SK-N-SH (cell line): ENCODE data around the gene IP6K1. TPM values are rescaled to one million over a fixed set of nuclear protein-coding genes. Genes with fewer than 3 reads are reported as not detected.

ENCODE experiments used
- CTCF ChIA-PET: fragments of 300-600, 350-600 bp; formaldehyde crosslinking; extraction: SDS; loops from one replicate; lab custom pipeline; 2021; lab: Yijun Ruan, JAX
- POLR2A ChIA-PET: fragments of 350-600 bp; sonication (Branson Sonifier 250); formaldehyde crosslinking; extraction: SDS; loops from one replicate; lab custom pipeline; 2020; ENCODE audit warnings: antibody characterized with exemption, inconsistent platforms; lab: Yijun Ruan, JAX
- DNase-seq: peaks from one replicate; pipeline ENCODE4 v3.0.0; 2012
- H2AFZ ChIP-seq: fragments of 200-600 bp; sonication (generic); 2 replicates; pipeline ENCODE4 v1.8.1; 2016; ENCODE audit warnings: antibody characterized with exemption, mild to moderate bottlenecking, low read depth
- H3F3A ChIP-seq: fragments of 200-600 bp; sonication (generic); replicated peaks from 2 replicates; pipeline ENCODE3; 2016; ENCODE audit warnings: antibody characterized with exemption, mild to moderate bottlenecking; ENCODE audit not compliant: insufficient read depth
- H3K27ac ChIP-seq, 2 experiments: fragments of 200-500 bp in 1 of 2; fragments of 200-600 bp in 1 of 2; sonication (Bioruptor generic) in 1 of 2; sonication (generic), shearing (Covaris generic) in 1 of 2; 2 replicates each; pipeline versions ENCODE4 v1.5.1 to v1.6.1; 2014 to 2016; ENCODE audit warnings: low read depth in 2 of 2, inconsistent platforms in 1 of 2, low read length in 1 of 2, mild to moderate bottlenecking in 1 of 2, mixed read lengths in 1 of 2
- H3K27me3 ChIP-seq: fragments of 200-600 bp; sonication (generic), shearing (Covaris generic); 2 replicates; pipeline ENCODE4 v1.6.1; 2016; ENCODE audit warnings: mixed run types; ENCODE audit not compliant: insufficient read depth
- H3K36me3 ChIP-seq, 2 experiments: fragments of 200-500 bp in 1 of 2; fragments of 200-600 bp in 1 of 2; sonication (Bioruptor generic) in 1 of 2; sonication (generic) in 1 of 2; replicated peaks in 1 of 2; 2 replicates each; pipeline versions ENCODE3 to v1.5.1; 2014 to 2016; ENCODE audit warnings: low read length in 1 of 2, mild to moderate bottlenecking in 1 of 2; ENCODE audit not compliant: insufficient read depth in 2 of 2, control insufficient read depth in 1 of 2
- H3K4me1 ChIP-seq, 2 experiments: fragments of 200-500 bp in 1 of 2; fragments of 200-600 bp in 1 of 2; sonication (Bioruptor generic) in 1 of 2; sonication (generic), shearing (Covaris generic) in 1 of 2; 2 replicates each; pipeline versions ENCODE4 v1.5.1 to v1.6.1; 2014 to 2016; ENCODE audit warnings: low read depth in 1 of 2, low read length in 1 of 2, mixed run types in 1 of 2; ENCODE audit not compliant: insufficient read depth in 2 of 2, control insufficient read depth in 1 of 2
- H3K4me2 ChIP-seq: fragments of 200-600 bp; sonication (generic), shearing (Covaris generic); 2 replicates; pipeline ENCODE4 v1.6.1; 2017; ENCODE audit warnings: mixed run types
- H3K4me3 ChIP-seq, 2 experiments: fragments of 200-500 bp in 1 of 2; fragments of 200-600 bp in 1 of 2; sonication (Bioruptor generic) in 1 of 2; sonication (generic), shearing (Covaris generic) in 1 of 2; 2 replicates each; pipeline versions ENCODE4 v1.5.1 to v1.8.1; 2014 to 2016; ENCODE audit warnings: low read depth in 2 of 2, inconsistent platforms in 1 of 2, low read length in 1 of 2, mild to moderate bottlenecking in 1 of 2, mixed read lengths in 1 of 2, moderate library complexity in 1 of 2
- H3K79me2 ChIP-seq: fragments of 200-600 bp; sonication (generic); 2 replicates; pipeline ENCODE4 v1.8.1; 2017; ENCODE audit warnings: mild to moderate bottlenecking; ENCODE audit not compliant: insufficient read depth
- H3K9ac ChIP-seq: fragments of 200-600 bp; sonication (generic); 2 replicates; pipeline ENCODE4 v1.6.1; 2017; ENCODE audit warnings: mixed run types
- H3K9me2 ChIP-seq: fragments of 200-600 bp; sonication (generic); 2 replicates; pipeline ENCODE4 v1.6.1; 2017; ENCODE audit warnings: mixed run types
- H3K9me3 ChIP-seq: fragments of 200-600 bp; sonication (generic); 2 replicates; pipeline ENCODE4 v1.6.1; 2017; ENCODE audit warnings: mixed run types, mild to moderate bottlenecking, moderate library complexity
- H4K20me1 ChIP-seq: fragments of 200-600 bp; sonication (generic); 2 replicates; pipeline ENCODE4 v1.6.1; 2017; ENCODE audit warnings: mild to moderate bottlenecking, mixed run types; ENCODE audit not compliant: insufficient read depth
- CHD2 ChIP-seq: fragments of 150-350 bp; IDR thresholded peaks from 2 replicates; pipeline ENCODE4 v1.6.1; 2018; ENCODE audit warnings: low read length; ENCODE audit not compliant: partially characterized antibody
- EP300 ChIP-seq, 2 experiments: IDR thresholded peaks; 2 replicates each; pipeline versions ENCODE4 v1.4.0 to v1.6.1; 2012; ENCODE audit warnings: borderline replicate concordance in 1 of 2, low read depth in 1 of 2, low read length in 1 of 2
- FOXJ3 ChIP-seq: sonication (generic); formaldehyde crosslinking; IDR thresholded peaks from 2 replicates; pipeline ENCODE4 v1.5.1; 2020; ENCODE audit warnings: mild to moderate bottlenecking, missing genetic modification reagents
- GABPA ChIP-seq: IDR thresholded peaks from 2 replicates; pipeline ENCODE4 v1.4.0; 2012; ENCODE audit warnings: low read depth, mild to moderate bottlenecking
- MXI1 ChIP-seq: IDR thresholded peaks from 2 replicates; pipeline ENCODE4 v1.6.1; 2012; ENCODE audit warnings: mild to moderate bottlenecking, low read depth, low read length, improper control_type of control experiment
- NFIC ChIP-seq: IDR thresholded peaks from 2 replicates; pipeline ENCODE4 v1.4.0; 2012; ENCODE audit warnings: borderline replicate concordance
- POLR2AphosphoS5 ChIP-seq: IDR thresholded peaks from 2 replicates; pipeline ENCODE4 v1.6.1; 2012; ENCODE audit warnings: low read depth, low read length
- RCOR1 ChIP-seq: fragments of 150-350 bp; IDR thresholded peaks from 2 replicates; pipeline ENCODE4 v1.6.1; 2017; ENCODE audit warnings: antibody characterized with exemption, low read length
- TAF1 ChIP-seq: IDR thresholded peaks from 2 replicates; pipeline ENCODE4 v1.6.1; 2012; ENCODE audit warnings: low read depth, mild to moderate bottlenecking, low read length, moderate library complexity, borderline replicate concordance
- YY1 ChIP-seq: IDR thresholded peaks from 2 replicates; pipeline ENCODE4 v1.4.0; 2012; ENCODE audit warnings: low read depth, mild to moderate bottlenecking
- WGBS: methylation state at CpG from one replicate; pipeline ENCODE4 v1.1.6; 2017; ENCODE audit warnings: low lambda C conversion rate; 5-methylcytosine and 5-hydroxymethylcytosine counted together
- polyA plus RNA-seq, 3 experiments: library from polyadenylated mRNA; depleted of rRNA; stranded (reverse); fragments of >200 nt; gene quantifications; 2 replicates each; pipeline ENCODE4 v1.2.3, GENCODE V29; 2012

The IP6K1 gene
- polyA plus RNA-seq, 1 of the 3 experiments (the other 2 are of a cell fraction), result 23.3 TPM

GRCh38 chr3:49722896-49723295 lies 63.4 kb downstream of the IP6K1 start (continued):
- TF ChIP-seq NFIC (no peak), TAF1 (no peak), MXI1 (no peak), FOXJ3 (no peak), GABPA (no peak)
- TF ChIP-seq, all 33 proteins: peak for 0

GRCh38 chr3:49721896-49722781 lies 64.2 kb downstream of the IP6K1 start:
- CTCF ChIA-PET, result interaction anchor here (0.7 to 7.9 kb wide), 3 partner anchors 20 to 253 kb away, joined by 3 to 76 read pairs (median 4); no protein-coding TSS in a partner anchor
- TF ChIP-seq EP300 (IDR thresholded peaks at IDR 0.05; ENCODE audit: borderline replicate concordance in 1 of 2, low read depth in 1 of 2, low read length in 1 of 2) (no peak), CHD2 (no peak), YY1 (no peak), NFIC (no peak), POLR2AphosphoS5 (peak; percentile 21; the same call in 1 of the 2 replicates)
- peaks cover 14% of the 10 kb centered on the region for H3F3A ChIP-seq
- H3K4me2 ChIP-seq, result peak overlapping the region; percentile 100
- no peak overlapping the region for H3K27ac ChIP-seq
- H2AFZ ChIP-seq, result no peak overlapping the region
- H4K20me1 ChIP-seq, result no peaks in the 10 kb centered on the region
- no peaks in the 10 kb centered on the region for H3K9me3 ChIP-seq
- H3K79me2 ChIP-seq, result peaks cover 15% of the 10 kb centered on the region
- DNase-seq, result no peak
- peaks cover 0 to 42% of the 10 kb centered on the region in 2 experiments for H3K36me3 ChIP-seq
- POLR2A ChIA-PET, result no interaction called here
- WGBS, result 87% methylated on average over 17 of the region's 26 CpGs
- no peaks in the 10 kb centered on the region for H3K27me3 ChIP-seq
- H3K9ac ChIP-seq, result peak overlapping the region; percentile 98; the same call in 1 of the 2 replicates
- H3K9me2 ChIP-seq, result no peaks in the 10 kb centered on the region
- H3K4me1 ChIP-seq, result peaks cover 8 to 32% of the 10 kb centered on the region in 2 experiments; a peak in 2 of 4 replicates
- peak overlapping the region; percentile 98 to 99 for H3K4me3 ChIP-seq

GRCh38 chr3:49721596-49721895 lies 64.8 kb downstream of the IP6K1 start:
- ChIA-PET CTCF (interaction anchor here (1.6 to 7.9 kb wide), 3 partner anchors 10 to 118 kb away, joined by 4 to 76 read pairs (median 16); no protein-coding TSS in a partner anchor), POLR2A (no interaction called here)
- H3K27me3 ChIP-seq, result no peaks in the 10 kb centered on the region
- no peaks in the 10 kb centered on the region for H3K9me3 ChIP-seq
- H3K79me2 ChIP-seq, result peaks cover 15% of the 10 kb centered on the region
- no peak overlapping the region for H3K9ac ChIP-seq
- peaks cover 14% of the 10 kb centered on the region for H3F3A ChIP-seq
- peak; percentile 46 for TF ChIP-seq POLR2AphosphoS5
- no peak for TF ChIP-seq RCOR1
- no peak overlapping the region for H3K27ac ChIP-seq
- H3K4me2 ChIP-seq, result no peak overlapping the region
- peaks cover 0 to 41% of the 10 kb centered on the region in 2 experiments for H3K36me3 ChIP-seq
- no peak overlapping the region for H3K4me3 ChIP-seq
- no peaks in the 10 kb centered on the region for H4K20me1 ChIP-seq
- peaks cover 8 to 32% of the 10 kb centered on the region in 2 experiments; a peak in 2 of 4 replicates for H3K4me1 ChIP-seq
- H3K9me2 ChIP-seq, result no peaks in the 10 kb centered on the region
- no peak overlapping the region for H2AFZ ChIP-seq
- DNase-seq, result no peak
- 91% methylated on average over 9 of the region's 9 CpGs for WGBS
